ENCODE measurements around the gene IL4R. TPM values are rescaled to one million over a fixed set of nuclear protein-coding genes. Genes with fewer than 3 reads are reported as not detected.
A peak's percentile ranks its signal among the peaks of the same experiment; 100 is the strongest.

The IL4R gene
- total and polyA plus RNA-seq, 2 of the 13 experiments (the other 11 are each of a cell fraction or from before 2014, with no cell fraction given): 15.9 to 49.6 TPM

GRCh38 chr16:27322858-27323780, 9.3 kb downstream of the IL4R start (continued):
- TF ChIP-seq FOXM1 (CRISPR knock-in tag; IDR thresholded peaks at IDR 0.05): 0 out of 2 replicates have a peak, but pooled peaks have one; percentile 23
- peak; percentile 82 for TF ChIP-seq RXRB (CRISPR knock-in tag; IDR thresholded peaks at IDR 0.05; ENCODE audit: borderline replicate concordance)
- peak; percentile 19; the same call in 1 of the 2 replicates for TF ChIP-seq GATAD1 (CRISPR knock-in tag; IDR thresholded peaks at IDR 0.05)
- no peak for TF ChIP-seq ZNF792 (CRISPR knock-in tag; IDR thresholded peaks at IDR 0.05)
- peak; percentile 77 for TF ChIP-seq MED1 (CRISPR knock-in tag; IDR thresholded peaks at IDR 0.05)
- TF ChIP-seq CAMTA2 (CRISPR knock-in tag; IDR thresholded peaks at IDR 0.05; ENCODE audit: borderline replicate concordance): 0 out of 2 replicates have a peak, but pooled peaks have one; percentile 39
- no peak; the same call in 1 of the 2 replicates for TF ChIP-seq REPIN1 (CRISPR knock-in tag; IDR thresholded peaks at IDR 0.05; ENCODE audit: borderline replicate concordance, low read depth)
- no peak for TF ChIP-seq GABPA (IDR thresholded peaks at IDR 0.05; ENCODE audit: low read depth, low read length)
- TF ChIP-seq GABPA (CRISPR knock-in tag; IDR thresholded peaks at IDR 0.05; ENCODE audit: low read depth): peak; percentile 48
- 0 out of 2 replicates have a peak, but pooled peaks have one; percentile 31 for TF ChIP-seq ZMAT3 (CRISPR knock-in tag; conservative IDR thresholded peaks at IDR 0.05)
- 0 out of 2 replicates have a peak, but pooled peaks have one; percentile 37 for TF ChIP-seq HMG20A (CRISPR knock-in tag; IDR thresholded peaks at IDR 0.05; ENCODE audit: borderline replicate concordance)
- TF ChIP-seq ZNF543 (CRISPR knock-in tag; IDR thresholded peaks at IDR 0.05): peak; percentile 72; the same call in 1 of the 2 replicates
- no peak for TF ChIP-seq NFAT5 (CRISPR knock-in tag; IDR thresholded peaks at IDR 0.05)
- no peak for TF ChIP-seq ZNF737 (CRISPR knock-in tag; IDR thresholded peaks at IDR 0.05; ENCODE audit: borderline replicate concordance)
- peak; percentile 42; the same call in 1 of the 2 replicates for TF ChIP-seq ZMYM3 (CRISPR knock-in tag; IDR thresholded peaks at IDR 0.05)
- TF ChIP-seq ZZZ3 (CRISPR knock-in tag; IDR thresholded peaks at IDR 0.05; ENCODE audit: borderline replicate concordance): 0 out of 2 replicates have a peak, but pooled peaks have one; percentile 31
- TF ChIP-seq ARNT2 (CRISPR knock-in tag; IDR thresholded peaks at IDR 0.05; ENCODE audit: low read depth): 0 out of 2 replicates have a peak, but pooled peaks have one; percentile 44
- TF ChIP-seq TBX3 (IDR thresholded peaks at IDR 0.05; ENCODE audit: borderline replicate concordance): peak; percentile 8; the same call in 1 of the 2 replicates
- TF ChIP-seq ZEB1 (IDR thresholded peaks at IDR 0.05; ENCODE audit: insufficient replicate concordance, low read depth): peak; percentile 95
- peak; percentile 80 for TF ChIP-seq GATAD2A (CRISPR knock-in tag; IDR thresholded peaks at IDR 0.05)
- peak; percentile 82 for TF ChIP-seq PRDM15 (CRISPR knock-in tag; IDR thresholded peaks at IDR 0.05)

Measured in HepG2 (cell line).